ENCODE data around the gene CNPY1. TPM values are rescaled to one million over a fixed set of nuclear protein-coding genes. Genes with fewer than 3 reads are reported as not detected.

The CNPY1 gene
- total RNA-seq, 1 donor from 2014 or later: not detected

GRCh38 chr7:155454183-155455112 lies 91.9 kb downstream of the CNPY1 start:
- Mint-ChIP-seq H3K4me1 (peaks cover 27% of the 10 kb centered on the region), H3K27me3 (peaks cover 47% of the 10 kb centered on the region), H3K27ac (peak overlapping the region; percentile 53), H3K4me3 (no peak overlapping the region), H3K36me3 (ENCODE audit: low read depth) (no peaks in the 10 kb centered on the region), H3K9me3 (no peaks in the 10 kb centered on the region)
- POLR2A ChIA-PET: no interaction called here
- CTCF ChIA-PET: no interaction called here
- ATAC-seq (ENCODE audit: low read depth): no peak
- intact Hi-C loops (cut with micrococcal nuclease): loop anchor here (2.0 to 5.0 kb wide), 3 partner anchors 56 to 1553 kb away; no protein-coding TSS in a partner anchor
- no peak for TF ChIP-seq CTCF (IDR thresholded peaks at IDR 0.05)
- DNase-seq: no peak

- DNase-seq: no peak
- H3K36me3 Mint-ChIP-seq (ENCODE audit: low read depth): no peaks in the 10 kb centered on the region
- ATAC-seq (ENCODE audit: low read depth): no peak
- ChIA-PET CTCF (no interaction called here), POLR2A (no interaction called here)
- H3K9me3 Mint-ChIP-seq: no peaks in the 10 kb centered on the region
- peaks cover 26% of the 10 kb centered on the region for H3K4me1 Mint-ChIP-seq
- H3K4me3 Mint-ChIP-seq: no peak overlapping the region
- H3K27ac Mint-ChIP-seq: no peak overlapping the region
- no peak for TF ChIP-seq CTCF (IDR thresholded peaks at IDR 0.05)
- H3K27me3 Mint-ChIP-seq: peaks cover 46% of the 10 kb centered on the region
- intact Hi-C loops (cut with micrococcal nuclease): loop anchor here (2.0 kb wide), 2 partner anchors 57 to 79 kb away; no protein-coding TSS in a partner anchor
Measured at GRCh38 chr7:155453296-155454182, 92.8 kb downstream of the CNPY1 start.

- ChIA-PET CTCF (interaction anchor here (0.8 kb wide), 1 partner anchor 72 kb away, joined by 4 read pairs; no protein-coding TSS in a partner anchor), POLR2A (no interaction called here)
- H3K27ac Mint-ChIP-seq: peak overlapping the region; percentile 6
- no peak overlapping the region for H3K4me3 Mint-ChIP-seq
- H3K4me1 Mint-ChIP-seq: peaks cover 31% of the 10 kb centered on the region
- no peaks in the 10 kb centered on the region for H3K9me3 Mint-ChIP-seq
- H3K36me3 Mint-ChIP-seq (ENCODE audit: low read depth): no peaks in the 10 kb centered on the region
- ATAC-seq (ENCODE audit: low read depth): no peak
- TF ChIP-seq CTCF (IDR thresholded peaks at IDR 0.05): no peak
- intact Hi-C loops (cut with micrococcal nuclease): loop anchor here (2.0 kb wide), 1 partner anchor 78 kb away; no protein-coding TSS in a partner anchor
- no peak for DNase-seq
- H3K27me3 Mint-ChIP-seq: peaks cover 53% of the 10 kb centered on the region
Measured at GRCh38 chr7:155452505-155453295, 93.7 kb downstream of the CNPY1 start.

GRCh38 chr7:155451840-155452239 lies 94.5 kb downstream of the CNPY1 start:
- CTCF ChIA-PET: interaction anchor here (0.8 kb wide), 1 partner anchor 71 kb away, joined by 4 read pairs; no protein-coding TSS in a partner anchor
- Mint-ChIP-seq H3K4me1 (peaks cover 29% of the 10 kb centered on the region), H3K27ac (no peak overlapping the region), H3K27me3 (peaks cover 58% of the 10 kb centered on the region), H3K9me3 (no peaks in the 10 kb centered on the region), H3K4me3 (no peak overlapping the region), H3K36me3 (ENCODE audit: low read depth) (no peaks in the 10 kb centered on the region)
- ATAC-seq (ENCODE audit: low read depth) (no peak), DNase-seq (no peak)
- POLR2A ChIA-PET: no interaction called here
- intact Hi-C loops (cut with micrococcal nuclease): loop anchor here (2.0 kb wide), 2 partner anchors 15 to 77 kb away; no protein-coding TSS in a partner anchor
- no peak for TF ChIP-seq CTCF (IDR thresholded peaks at IDR 0.05)

Other genes with a start within 250 kb of the CNPY1 start
- 76.0 and 79.6 TPM in 2 replicates for gene INSIG1, start 248.7 kb downstream of the CNPY1 start, total RNA-seq
- gene EN2, start 88.4 kb downstream of the CNPY1 start, total RNA-seq: not detected in 2 replicates
- 107 and 117 TPM in 2 replicates for gene RBM33, start 98.1 kb upstream of the CNPY1 start, total RNA-seq